WI38 (cell line): ENCODE results near the gene SMAD3.

Source experiments
- H3K4me3 ChIP-seq: 2 replicates; pipeline ENCODE4 v1.5.1; 2011; ENCODE audit warnings: low read depth, mild to moderate bottlenecking, control low read depth, low read length
- CTCF ChIP-seq: IDR thresholded peaks from 2 replicates; pipeline ENCODE4 v1.5.1; 2012; ENCODE audit warnings: low read depth, mild to moderate bottlenecking, control low read depth, low read length

Gene SMAD3

GRCh38 chr15:67232591-67232990 is 167.2 kb downstream of the SMAD3 start:
- H3K4me3 ChIP-seq, result no peak overlapping the region
- TF ChIP-seq CTCF, result no peak

GRCh38 chr15:67240235-67241131 is 175.1 kb downstream of the SMAD3 start:
- H3K4me3 ChIP-seq, result no peak overlapping the region
- TF ChIP-seq CTCF, result no peak

GRCh38 chr15:67241132-67241855 is 175.9 kb downstream of the SMAD3 start:
- no peak for TF ChIP-seq CTCF
- no peak overlapping the region for H3K4me3 ChIP-seq

- TF ChIP-seq CTCF, result no peak
Observed at GRCh38 chr15:67242708-67243111, 177.3 kb downstream of the SMAD3 start.

More at GRCh38 chr15:67242708-67243111, 177.3 kb downstream of the SMAD3 start:
- H3K4me3 ChIP-seq, result no peak overlapping the region
